ENCODE data around the gene UBE2Q1. TPM values are rescaled to one million over a fixed set of nuclear protein-coding genes. Genes with fewer than 3 reads are reported as not detected.

Gene UBE2Q1
- total and polyA plus RNA-seq, 9 donors, result 14.3 to 119 (median 58.5) TPM

DNA sequence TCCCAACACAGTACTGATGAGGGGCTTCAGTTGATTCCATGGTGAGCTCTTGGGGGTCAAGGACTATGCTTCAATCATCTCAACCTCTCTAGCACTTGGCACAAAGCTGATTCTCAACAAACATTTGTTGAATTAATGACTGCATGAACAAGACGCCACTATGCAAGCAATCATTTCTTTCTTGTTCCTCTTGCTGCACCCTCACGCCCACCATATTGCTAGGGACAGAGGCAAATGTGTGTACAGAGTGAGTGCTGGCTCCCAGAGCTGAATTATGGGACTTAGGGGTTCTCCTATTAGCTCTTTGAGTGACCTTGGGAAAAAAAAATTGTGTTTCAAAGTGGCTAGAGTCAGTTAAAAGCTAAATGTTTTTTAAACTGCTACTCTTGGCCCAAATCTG lies 47.1 kb upstream of the UBE2Q1 start:
- intact Hi-C loops (cut with DNase I), result no loop called here
- Histone ChIP-seq H3K4me3 (no peak overlapping the region), H3K4me1 (ENCODE audit: insufficient read depth) (peaks cover 16% of the 10 kb centered on the region), H3K27me3 (no peaks in the 10 kb centered on the region), H3K36me3 (no peaks in the 10 kb centered on the region), H3K9me3 (no peaks in the 10 kb centered on the region), H3K27ac (no peak overlapping the region)
- WGBS, 3 donors, result 62 to 84% (median 78%) methylated on average over 2 of the region's 2 CpGs
- DNase-seq, result no peak
- TF ChIP-seq, protein P1, sequence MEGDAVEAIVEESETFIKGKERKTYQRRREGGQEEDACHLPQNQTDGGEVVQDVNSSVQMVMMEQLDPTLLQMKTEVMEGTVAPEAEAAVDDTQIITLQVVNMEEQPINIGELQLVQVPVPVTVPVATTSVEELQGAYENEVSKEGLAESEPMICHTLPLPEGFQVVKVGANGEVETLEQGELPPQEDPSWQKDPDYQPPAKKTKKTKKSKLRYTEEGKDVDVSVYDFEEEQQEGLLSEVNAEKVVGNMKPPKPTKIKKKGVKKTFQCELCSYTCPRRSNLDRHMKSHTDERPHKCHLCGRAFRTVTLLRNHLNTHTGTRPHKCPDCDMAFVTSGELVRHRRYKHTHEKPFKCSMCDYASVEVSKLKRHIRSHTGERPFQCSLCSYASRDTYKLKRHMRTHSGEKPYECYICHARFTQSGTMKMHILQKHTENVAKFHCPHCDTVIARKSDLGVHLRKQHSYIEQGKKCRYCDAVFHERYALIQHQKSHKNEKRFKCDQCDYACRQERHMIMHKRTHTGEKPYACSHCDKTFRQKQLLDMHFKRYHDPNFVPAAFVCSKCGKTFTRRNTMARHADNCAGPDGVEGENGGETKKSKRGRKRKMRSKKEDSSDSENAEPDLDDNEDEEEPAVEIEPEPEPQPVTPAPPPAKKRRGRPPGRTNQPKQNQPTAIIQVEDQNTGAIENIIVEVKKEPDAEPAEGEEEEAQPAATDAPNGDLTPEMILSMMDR (IDR thresholded peaks at IDR 0.05), result no peak
- TF ChIP-seq POLR2A (IDR thresholded peaks at IDR 0.05) (no peak), EP300 (IDR thresholded peaks at IDR 0.05) (no peak)

DNA sequence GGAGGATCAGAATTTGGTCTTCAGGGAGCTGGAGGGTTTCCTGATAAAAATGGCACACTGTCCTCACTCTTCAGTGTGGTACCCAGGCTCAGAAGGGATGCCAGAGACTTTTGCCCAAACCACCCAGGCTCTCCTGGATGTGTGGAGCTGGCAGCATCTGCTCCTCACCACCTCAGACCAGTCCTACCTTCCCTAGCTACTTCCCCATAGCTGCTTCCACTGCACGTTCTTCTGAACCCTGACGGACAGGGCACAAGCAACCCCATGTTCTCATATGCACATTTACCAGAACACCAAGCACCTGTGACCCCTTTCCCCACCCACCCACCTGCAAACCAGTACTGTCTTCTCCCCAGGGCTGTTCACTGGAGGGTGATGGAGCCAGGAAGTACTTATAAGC lies 44.9 kb upstream of the UBE2Q1 start:
- no peak for DNase-seq
- intact Hi-C loops (cut with DNase I), result no loop called here
- no peaks in the 10 kb centered on the region for H3K27me3 ChIP-seq
- H3K27ac ChIP-seq, result no peak overlapping the region
- H3K9me3 ChIP-seq, result no peaks in the 10 kb centered on the region
- H3K36me3 ChIP-seq, result no peaks in the 10 kb centered on the region
- H3K4me3 ChIP-seq, result no peak overlapping the region
- TF ChIP-seq EP300 (IDR thresholded peaks at IDR 0.05) (no peak), POLR2A (IDR thresholded peaks at IDR 0.05) (no peak)
- TF ChIP-seq, protein P1 (IDR thresholded peaks at IDR 0.05), result no peak
- WGBS, 3 donors, result 53 to 69% (median 56%) methylated on average over 2 of the region's 2 CpGs
- peaks cover 17% of the 10 kb centered on the region for H3K4me1 ChIP-seq (ENCODE audit: insufficient read depth)

DNA sequence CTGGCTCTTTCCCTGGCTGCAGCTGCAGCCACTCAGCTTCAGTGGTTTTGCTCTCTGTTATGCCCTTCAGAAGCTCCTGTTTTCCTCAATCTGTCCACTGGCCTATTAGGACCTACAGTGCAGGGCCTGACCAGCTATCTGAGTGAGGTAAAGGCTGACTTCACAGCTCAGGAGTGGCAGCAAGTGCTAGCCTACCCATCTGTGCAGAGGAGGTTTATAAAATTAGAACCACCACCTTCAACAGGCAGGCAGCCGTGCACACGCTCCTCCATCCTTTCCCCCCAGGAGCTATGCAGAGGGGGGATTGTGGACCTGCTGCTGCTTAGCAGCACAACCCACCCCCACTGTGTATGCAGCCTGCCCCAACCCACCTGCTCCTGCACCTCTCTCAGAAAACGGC lies 41.2 kb upstream of the UBE2Q1 start:
- H3K4me3 ChIP-seq, result no peak overlapping the region
- no peaks in the 10 kb centered on the region for H3K27me3 ChIP-seq
- H3K36me3 ChIP-seq, result no peaks in the 10 kb centered on the region
- H3K4me1 ChIP-seq (ENCODE audit: insufficient read depth), result peaks cover 10% of the 10 kb centered on the region
- no peak for DNase-seq
- no peak overlapping the region for H3K27ac ChIP-seq
- intact Hi-C loops (cut with DNase I), result no loop called here
- TF ChIP-seq EP300 (IDR thresholded peaks at IDR 0.05), result no peak
- no peak for TF ChIP-seq POLR2A (IDR thresholded peaks at IDR 0.05)
- TF ChIP-seq, protein P1 (IDR thresholded peaks at IDR 0.05), result no peak
- WGBS, 3 donors, result 44 to 56% (median 46%) methylated on average over 3 of the region's 3 CpGs
- H3K9me3 ChIP-seq, result no peaks in the 10 kb centered on the region

DNA sequence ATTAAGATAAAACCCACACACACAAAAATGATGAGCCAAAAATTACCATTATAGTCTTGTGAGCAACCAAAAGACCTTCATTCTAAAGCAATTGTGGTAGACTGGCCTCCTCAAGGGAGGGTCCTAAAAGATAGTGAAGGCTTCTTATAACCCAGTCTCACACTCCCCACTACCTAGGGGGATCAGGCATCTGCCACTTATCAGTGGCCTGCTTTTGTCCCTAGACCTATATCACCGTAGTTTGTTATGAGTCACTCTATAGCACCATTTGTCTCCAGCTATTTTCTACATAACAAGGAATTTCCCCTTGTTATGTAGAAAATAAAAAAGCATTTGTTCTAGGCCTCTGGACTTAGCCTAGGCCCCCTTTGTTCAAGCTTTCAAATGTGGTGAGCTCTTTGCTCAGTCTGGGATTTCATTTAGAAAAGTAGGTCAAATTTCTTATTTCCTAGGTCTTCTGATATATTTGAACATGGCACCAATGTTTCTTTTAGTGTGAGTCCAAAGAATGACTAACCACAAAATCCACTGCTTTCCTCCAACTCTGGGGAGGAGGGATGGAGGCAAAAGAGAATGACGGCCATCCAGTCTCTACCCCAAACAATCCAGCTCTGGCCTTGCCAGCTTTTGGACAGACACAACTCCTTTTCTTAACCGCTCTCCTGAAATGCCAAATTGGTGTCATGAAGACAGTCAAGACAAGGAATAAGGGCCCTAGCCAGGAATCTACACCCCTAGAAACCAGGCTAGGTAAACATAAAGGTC lies 40.6 kb upstream of the UBE2Q1 start:
- Histone ChIP-seq H3K4me3 (no peak overlapping the region), H3K27ac (no peak overlapping the region), H3K36me3 (no peaks in the 10 kb centered on the region), H3K9me3 (no peaks in the 10 kb centered on the region), H3K27me3 (no peaks in the 10 kb centered on the region), H3K4me1 (ENCODE audit: insufficient read depth) (peaks cover 7% of the 10 kb centered on the region)
- TF ChIP-seq, protein P1 (IDR thresholded peaks at IDR 0.05), result no peak
- no peak for TF ChIP-seq POLR2A (IDR thresholded peaks at IDR 0.05)
- no peak for TF ChIP-seq EP300 (IDR thresholded peaks at IDR 0.05)
- DNase-seq, result no peak
- intact Hi-C loops (cut with DNase I), result no loop called here
- WGBS, 3 donors, result 45 to 47% (median 46%) methylated on average over 3 of the region's 3 CpGs
